OCI-LY1 (cell line): Measurements from ENCODE around the gene KIF14.

ENCODE experiments used
- H2AFZ ChIP-seq: fragments of 200-600 bp; sonication (generic), shearing (Covaris generic); 2 replicates; pipeline ENCODE4 v1.6.0; 2014; ENCODE audit warnings: antibody characterized with exemption, mild to moderate bottlenecking, low read length
- H3F3A ChIP-seq: fragments of 200-600 bp; sonication (generic), shearing (Covaris generic); 2 replicates; pipeline ENCODE4 v1.6.0; 2014; ENCODE audit warnings: mild to moderate bottlenecking, antibody characterized with exemption, low read length, moderate library complexity; ENCODE audit not compliant: insufficient read depth
- H3K27ac ChIP-seq: fragments of 200-600 bp; sonication (generic); 2 replicates; pipeline ENCODE4 v1.5.1; 2014; ENCODE audit warnings: low read length, mixed run types, mild to moderate bottlenecking, low read depth; ENCODE audit not compliant: poor library complexity, severe bottlenecking
- H3K27me3 ChIP-seq: fragments of 200-600 bp; sonication (generic); 2 replicates; pipeline ENCODE4 v1.6.0; 2014; ENCODE audit warnings: antibody characterized with exemption, mild to moderate bottlenecking, low read length, moderate library complexity; ENCODE audit not compliant: insufficient read depth
- H3K36me3 ChIP-seq: fragments of 200-600 bp; sonication (generic); 2 replicates; pipeline ENCODE4 v1.6.1; 2014; ENCODE audit warnings: mild to moderate bottlenecking, antibody characterized with exemption, low read length, moderate library complexity, mixed read lengths; ENCODE audit not compliant: insufficient read depth
- H3K4me1 ChIP-seq: fragments of 200-600 bp; sonication (generic); 2 replicates; pipeline ENCODE4 v1.5.1; 2014; ENCODE audit warnings: mild to moderate bottlenecking, low read length, moderate library complexity; ENCODE audit not compliant: insufficient read depth, severe bottlenecking
- H3K4me2 ChIP-seq: fragments of 200-600 bp; sonication (generic), shearing (Covaris generic); 2 replicates; pipeline ENCODE4 v1.6.1; 2014; ENCODE audit warnings: low read length
- H3K4me3 ChIP-seq: fragments of 200-600 bp; sonication (generic); 2 replicates; pipeline ENCODE4 v1.5.1; 2014; ENCODE audit warnings: low read length, low read depth, mild to moderate bottlenecking, mixed read lengths; ENCODE audit not compliant: poor library complexity, severe bottlenecking
- H3K79me2 ChIP-seq: fragments of 200-600 bp; shearing (Covaris generic); 2 replicates; pipeline ENCODE4 v1.6.1; 2016; ENCODE audit warnings: mixed run types, low read length, mixed read lengths; ENCODE audit not compliant: insufficient read depth
- H3K9ac ChIP-seq: fragments of 200-600 bp; sonication (generic), shearing (Covaris generic); 2 replicates; pipeline ENCODE4 v1.6.1; 2014; ENCODE audit warnings: mild to moderate bottlenecking, low read length, mixed read lengths
- H3K9me2 ChIP-seq: fragments of 200-600 bp; sonication (generic), shearing (Covaris generic); 2 replicates; pipeline ENCODE4 v1.6.1; 2014; ENCODE audit warnings: low read depth, mild to moderate bottlenecking, low read length, mixed read lengths
- H3K9me3 ChIP-seq: fragments of 200-600 bp; shearing (Covaris generic); 2 replicates; pipeline ENCODE4 v1.6.1; 2014; ENCODE audit warnings: low read length, mixed read lengths
- H4K20me1 ChIP-seq: fragments of 200-600 bp; sonication (generic), shearing (Covaris generic); 2 replicates; pipeline ENCODE4 v1.6.0; 2016; ENCODE audit warnings: mild to moderate bottlenecking, low read length; ENCODE audit not compliant: insufficient read depth
- CTCF ChIP-seq: fragments of 200-600 bp; sonication (generic), shearing (Covaris generic); IDR thresholded peaks from 2 replicates; pipeline ENCODE4 v1.5.1; 2017; ENCODE audit warnings: mild to moderate bottlenecking, antibody characterized with exemption, low read length, moderate library complexity, mixed read lengths
- EZH2 ChIP-seq: fragments of 200-600 bp; sonication (generic), shearing (Covaris generic); IDR thresholded peaks from 2 replicates; pipeline ENCODE4 v1.8.0; 2017; ENCODE audit warnings: borderline replicate concordance, mixed run types, mild to moderate bottlenecking, antibody characterized with exemption, low read length, moderate library complexity, mixed read lengths

KIF14 gene

GRCh38 chr1:200653022-200653462, 32.5 kb upstream of the KIF14 start:
- TF ChIP-seq CTCF (no peak), EZH2 (no peak)
- Histone ChIP-seq H4K20me1 (no peaks in the 10 kb centered on the region), H3K36me3 (peaks cover 45% of the 10 kb centered on the region), H3K79me2 (no peaks in the 10 kb centered on the region), H3K9ac (no peak overlapping the region), H3K4me2 (no peak overlapping the region), H3K27ac (no peak overlapping the region), H3K4me1 (no peaks in the 10 kb centered on the region), H3K4me3 (no peak overlapping the region), H3K9me2 (no peaks in the 10 kb centered on the region), H3F3A (no peaks in the 10 kb centered on the region), H3K27me3 (no peaks in the 10 kb centered on the region), H2AFZ (no peak overlapping the region), H3K9me3 (no peaks in the 10 kb centered on the region)

GRCh38 chr1:200652378-200652777, 31.8 kb upstream of the KIF14 start:
- Histone ChIP-seq H3K9me3 (no peaks in the 10 kb centered on the region), H3K4me2 (no peak overlapping the region), H3K9ac (no peak overlapping the region), H3K36me3 (peaks cover 44% of the 10 kb centered on the region), H4K20me1 (no peaks in the 10 kb centered on the region), H3K27ac (no peak overlapping the region), H3K27me3 (no peaks in the 10 kb centered on the region), H3K9me2 (no peaks in the 10 kb centered on the region), H3K4me1 (no peaks in the 10 kb centered on the region), H3K79me2 (no peaks in the 10 kb centered on the region), H3F3A (no peaks in the 10 kb centered on the region), H3K4me3 (no peak overlapping the region), H2AFZ (no peak overlapping the region)
- TF ChIP-seq CTCF (no peak), EZH2 (no peak)

- H3K36me3 ChIP-seq, result peaks cover 45% of the 10 kb centered on the region
- H3K9ac ChIP-seq, result no peak overlapping the region
- no peaks in the 10 kb centered on the region for H4K20me1 ChIP-seq
- no peak overlapping the region for H3K27ac ChIP-seq
- H3K4me2 ChIP-seq, result no peak overlapping the region
- no peaks in the 10 kb centered on the region for H3F3A ChIP-seq
- H3K9me2 ChIP-seq, result no peaks in the 10 kb centered on the region
- no peak overlapping the region for H3K4me3 ChIP-seq
- H3K27me3 ChIP-seq, result no peaks in the 10 kb centered on the region
- TF ChIP-seq CTCF, result no peak
- TF ChIP-seq EZH2, result no peak
- H3K4me1 ChIP-seq, result no peaks in the 10 kb centered on the region
- H2AFZ ChIP-seq, result no peak overlapping the region
- H3K79me2 ChIP-seq, result no peaks in the 10 kb centered on the region
- no peaks in the 10 kb centered on the region for H3K9me3 ChIP-seq
These were observed 26.0 kb upstream of the KIF14 start for GRCh38 chr1:200646515-200646914.
